ENCODE data around the gene GRIK5. TPM values are rescaled to one million over a fixed set of nuclear protein-coding genes. Genes with fewer than 3 reads are reported as not detected.

GRIK5 gene
- total RNA-seq, 4 donors from 2014 or later, result 0.57 to 7.4 (median 0.89) TPM

- TF ChIP-seq, protein P1, sequence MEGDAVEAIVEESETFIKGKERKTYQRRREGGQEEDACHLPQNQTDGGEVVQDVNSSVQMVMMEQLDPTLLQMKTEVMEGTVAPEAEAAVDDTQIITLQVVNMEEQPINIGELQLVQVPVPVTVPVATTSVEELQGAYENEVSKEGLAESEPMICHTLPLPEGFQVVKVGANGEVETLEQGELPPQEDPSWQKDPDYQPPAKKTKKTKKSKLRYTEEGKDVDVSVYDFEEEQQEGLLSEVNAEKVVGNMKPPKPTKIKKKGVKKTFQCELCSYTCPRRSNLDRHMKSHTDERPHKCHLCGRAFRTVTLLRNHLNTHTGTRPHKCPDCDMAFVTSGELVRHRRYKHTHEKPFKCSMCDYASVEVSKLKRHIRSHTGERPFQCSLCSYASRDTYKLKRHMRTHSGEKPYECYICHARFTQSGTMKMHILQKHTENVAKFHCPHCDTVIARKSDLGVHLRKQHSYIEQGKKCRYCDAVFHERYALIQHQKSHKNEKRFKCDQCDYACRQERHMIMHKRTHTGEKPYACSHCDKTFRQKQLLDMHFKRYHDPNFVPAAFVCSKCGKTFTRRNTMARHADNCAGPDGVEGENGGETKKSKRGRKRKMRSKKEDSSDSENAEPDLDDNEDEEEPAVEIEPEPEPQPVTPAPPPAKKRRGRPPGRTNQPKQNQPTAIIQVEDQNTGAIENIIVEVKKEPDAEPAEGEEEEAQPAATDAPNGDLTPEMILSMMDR (IDR thresholded peaks at IDR 0.05), result no peak
- no peak for TF ChIP-seq POLR2A (IDR thresholded peaks at IDR 0.05)
- no peaks in the 10 kb centered on the region for H3K27me3 ChIP-seq
- no peaks in the 10 kb centered on the region for H3K9me3 ChIP-seq
- no peak overlapping the region for H3K27ac ChIP-seq
- no peak overlapping the region for H3K4me3 ChIP-seq
- H3K36me3 ChIP-seq, result no peaks in the 10 kb centered on the region
- no peak for DNase-seq
- peaks cover 0 to 6% (median 0%) of the 10 kb centered on the region in 4 donors for H3K4me1 ChIP-seq
Measured at GRCh38 chr19:42030645-42031440, 39.2 kb downstream of the GRIK5 start.

GRCh38 chr19:42028304-42029216, 41.4 kb downstream of the GRIK5 start:
- DNase-seq, result no peak
- no peak for TF ChIP-seq POLR2A (IDR thresholded peaks at IDR 0.05)
- TF ChIP-seq, protein P1 (IDR thresholded peaks at IDR 0.05), result peak in 2 of 6 experiments; percentile 7 to 16

GRCh38 chr19:42024622-42025111, 45.3 kb downstream of the GRIK5 start:
- H3K27ac ChIP-seq, result no peak overlapping the region
- H3K36me3 ChIP-seq, result no peaks in the 10 kb centered on the region
- no peaks in the 10 kb centered on the region for H3K27me3 ChIP-seq
- no peak for TF ChIP-seq POLR2A (IDR thresholded peaks at IDR 0.05)
- TF ChIP-seq, protein P1 (IDR thresholded peaks at IDR 0.05), result no peak
- H3K9me3 ChIP-seq, result no peaks in the 10 kb centered on the region
- no peaks in the 10 kb centered on the region for H3K4me1 ChIP-seq
- H3K4me3 ChIP-seq, result no peak overlapping the region
- DNase-seq, result no peak

More at GRCh38 chr19:42028304-42029216, 41.4 kb downstream of the GRIK5 start:
- Histone ChIP-seq H3K9me3 (no peaks in the 10 kb centered on the region), H3K36me3 (no peaks in the 10 kb centered on the region), H3K27me3 (no peaks in the 10 kb centered on the region), H3K4me3 (no peak overlapping the region), H3K4me1 (peaks cover 0 to 6% (median 0%) of the 10 kb centered on the region in 4 donors), H3K27ac (no peak overlapping the region)

DNA sequence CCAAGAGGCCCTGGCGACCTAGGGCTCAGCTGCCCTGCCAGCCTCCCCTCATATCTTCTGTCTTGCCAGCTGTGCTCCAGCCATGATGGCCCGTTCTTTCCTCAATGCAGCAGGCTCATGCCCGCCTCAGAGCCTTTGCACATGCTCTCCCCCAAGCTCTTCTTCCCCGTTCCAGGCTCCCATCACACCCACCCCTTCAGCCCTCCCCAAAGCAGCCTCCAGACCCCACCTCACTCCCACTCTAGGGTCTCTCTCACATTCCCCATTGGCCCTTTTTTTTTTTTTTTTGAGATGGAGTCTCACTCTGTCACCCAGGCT, 46.1 kb downstream of the GRIK5 start:
- no peaks in the 10 kb centered on the region for H3K36me3 ChIP-seq
- no peaks in the 10 kb centered on the region for H3K9me3 ChIP-seq
- H3K4me1 ChIP-seq, result no peaks in the 10 kb centered on the region

More for the DNA sequence above, 46.1 kb downstream of the GRIK5 start:
- no peak overlapping the region for H3K4me3 ChIP-seq
- H3K27ac ChIP-seq, result no peak overlapping the region
- DNase-seq, result no peak
- no peaks in the 10 kb centered on the region for H3K27me3 ChIP-seq
- TF ChIP-seq, protein P1 (IDR thresholded peaks at IDR 0.05), result no peak
- no peak for TF ChIP-seq POLR2A (IDR thresholded peaks at IDR 0.05)
